Skeletal muscle satellite cell (primary cell): ENCODE measurements around the gene CCL2.
A peak's percentile ranks its signal among the peaks of the same experiment; 100 is the strongest.

ENCODE experiments used
- H3K27me3 ChIP-seq: 2 replicates; pipeline ENCODE4 v1.7.0; 2013; ENCODE audit warnings: low read length; ENCODE audit not compliant: control insufficient read depth, insufficient read depth
- H3K36me3 ChIP-seq: 2 replicates; pipeline ENCODE4 v1.7.0; 2013; ENCODE audit warnings: mild to moderate bottlenecking, control low read depth, low read length; ENCODE audit not compliant: insufficient read depth
- H3K4me1 ChIP-seq: 2 replicates; pipeline ENCODE4 v1.7.0; 2013; ENCODE audit warnings: low read length; ENCODE audit not compliant: control insufficient read depth, insufficient read depth
- H3K4me2 ChIP-seq: 2 replicates; pipeline ENCODE4 v1.7.0; 2013; ENCODE audit warnings: mild to moderate bottlenecking, low read length
- H3K4me3 ChIP-seq: 2 replicates; pipeline ENCODE4 v1.7.0; 2013; ENCODE audit warnings: low read length
- H3K9ac ChIP-seq: 2 replicates; pipeline ENCODE4 v1.7.0; 2013; ENCODE audit warnings: mild to moderate bottlenecking, low read depth, low read length, moderate library complexity
- H3K9me3 ChIP-seq: replicated peaks from 2 replicates; pipeline ENCODE4 v1.7.0; 2013; ENCODE audit warnings: mild to moderate bottlenecking, control low read depth, low read length

CCL2 gene

DNA sequence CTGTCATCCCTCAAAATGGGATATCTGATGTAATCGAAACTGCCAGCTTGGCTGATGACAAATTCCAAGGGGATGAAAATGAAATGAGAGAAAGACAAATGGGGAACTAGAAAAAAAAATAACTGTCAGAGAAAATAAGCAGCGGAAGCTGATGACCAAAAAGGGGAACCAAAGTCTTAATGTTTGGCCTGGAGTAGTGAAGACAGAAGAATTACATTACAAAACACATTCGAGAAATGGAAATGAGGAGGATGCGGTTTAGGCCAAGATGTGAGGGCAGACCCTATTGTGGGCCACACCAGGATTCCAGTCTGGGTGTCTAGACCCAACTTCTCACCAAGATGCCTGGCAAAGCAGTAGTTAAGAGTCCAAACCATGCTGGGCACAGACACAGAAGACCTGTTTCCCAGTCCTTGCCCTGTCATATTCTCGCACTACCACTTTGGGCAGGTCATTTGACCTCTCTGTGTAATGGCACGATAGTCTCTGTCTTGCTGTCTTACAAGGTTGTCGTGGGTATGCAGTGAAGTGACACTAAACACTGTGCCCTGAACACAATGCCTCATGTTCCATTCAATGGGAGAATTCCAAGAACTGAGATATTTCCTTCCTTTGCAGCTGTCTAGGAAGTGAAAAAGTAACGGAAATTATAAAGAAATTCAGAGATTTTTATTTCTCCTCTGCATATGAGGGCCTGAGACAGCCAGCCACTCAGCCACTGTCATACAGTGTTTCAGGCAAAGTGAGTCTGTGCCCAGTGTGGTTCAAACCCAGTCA, 12.3 kb upstream of the CCL2 start:
- no peak overlapping the region for H3K9ac ChIP-seq

DNA sequence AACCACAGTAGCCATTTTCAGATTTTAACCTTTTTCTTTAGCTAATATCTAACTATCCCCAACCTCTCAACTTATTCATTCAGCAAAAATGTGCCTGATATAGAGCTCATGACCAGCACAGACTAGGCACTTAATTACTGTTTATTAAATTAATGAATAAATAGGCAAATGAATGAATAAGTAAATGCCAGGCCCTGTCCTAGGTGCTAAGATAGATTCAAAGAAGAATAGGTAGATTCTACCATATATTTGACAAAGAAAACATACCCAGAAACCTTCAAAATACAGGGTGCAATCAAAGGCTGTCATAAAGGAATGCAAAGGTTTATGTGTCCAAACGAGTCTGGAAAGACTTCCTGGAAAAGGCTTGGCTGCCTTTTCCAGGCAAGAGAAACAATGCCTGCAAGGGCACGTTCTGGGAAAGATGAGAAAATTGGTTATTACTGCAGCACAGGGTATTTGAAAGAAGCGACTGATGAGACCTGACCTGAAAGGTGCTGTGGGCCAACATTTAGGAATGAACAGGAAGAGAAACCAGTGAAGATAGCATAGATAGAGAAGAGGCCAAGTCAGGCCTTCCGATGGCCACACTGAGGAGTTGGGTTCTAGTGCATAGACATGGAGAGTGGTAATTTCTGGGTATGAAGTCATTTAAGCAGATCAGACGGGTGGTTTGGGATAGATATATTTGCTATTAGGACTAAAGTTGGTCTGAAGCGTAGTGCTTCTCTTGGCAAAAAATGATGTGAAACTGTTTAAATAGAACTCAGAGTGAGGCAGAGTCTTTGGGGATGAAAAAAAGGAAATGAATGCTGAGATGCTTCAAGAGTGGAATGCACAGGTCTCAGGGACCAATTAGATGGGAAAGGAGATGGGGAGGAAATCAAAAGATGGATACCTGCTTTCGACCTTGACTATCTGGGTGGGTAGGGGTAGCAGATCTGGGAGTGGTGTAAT, 11.4 kb upstream of the CCL2 start:
- H3K36me3 ChIP-seq = no peaks in the 10 kb centered on the region
- H3K4me2 ChIP-seq = no peak overlapping the region
- H3K4me3 ChIP-seq = no peak overlapping the region
- H3K9ac ChIP-seq = no peak overlapping the region
- H3K9me3 ChIP-seq = no peaks in the 10 kb centered on the region
- H3K4me1 ChIP-seq = peaks cover 3% of the 10 kb centered on the region
- no peaks in the 10 kb centered on the region for H3K27me3 ChIP-seq

More for the DNA sequence above, 12.3 kb upstream of the CCL2 start:
- Histone ChIP-seq H3K36me3 (no peaks in the 10 kb centered on the region), H3K4me3 (no peak overlapping the region), H3K4me2 (no peak overlapping the region), H3K27me3 (no peaks in the 10 kb centered on the region), H3K9me3 (no peaks in the 10 kb centered on the region), H3K4me1 (no peaks in the 10 kb centered on the region)

DNA sequence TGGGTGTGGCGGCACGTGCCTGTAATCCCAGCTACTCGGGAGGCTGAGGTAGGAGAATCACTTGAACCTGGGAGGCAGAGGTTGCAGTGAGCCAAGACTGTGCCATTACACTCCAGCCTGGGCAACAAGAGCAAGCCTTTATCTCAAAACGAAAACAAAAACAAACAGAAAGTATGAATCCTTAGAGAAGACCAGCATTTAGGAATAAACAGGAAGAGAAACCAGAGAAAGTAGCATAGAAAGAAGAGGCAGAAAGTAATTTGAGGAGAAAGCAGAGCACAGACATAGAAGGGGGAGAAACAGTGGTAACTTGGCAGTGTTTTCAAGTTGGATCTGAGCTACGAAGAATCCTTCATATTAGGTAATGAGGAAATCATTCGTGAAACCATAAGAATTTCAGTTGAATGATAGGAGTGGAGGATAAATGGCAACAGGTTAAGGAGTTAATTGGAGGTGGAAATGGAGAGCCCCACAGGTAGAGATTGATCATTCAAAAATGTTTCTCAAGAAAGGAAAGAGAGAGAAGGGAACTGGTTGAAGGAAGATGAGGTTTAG, 9.7 kb upstream of the CCL2 start:
- Histone ChIP-seq H3K9me3 (no peaks in the 10 kb centered on the region), H3K9ac (no peak overlapping the region), H3K4me1 (peaks cover 10% of the 10 kb centered on the region), H3K4me3 (no peak overlapping the region), H3K36me3 (no peaks in the 10 kb centered on the region), H3K27me3 (no peaks in the 10 kb centered on the region), H3K4me2 (no peak overlapping the region)

DNA sequence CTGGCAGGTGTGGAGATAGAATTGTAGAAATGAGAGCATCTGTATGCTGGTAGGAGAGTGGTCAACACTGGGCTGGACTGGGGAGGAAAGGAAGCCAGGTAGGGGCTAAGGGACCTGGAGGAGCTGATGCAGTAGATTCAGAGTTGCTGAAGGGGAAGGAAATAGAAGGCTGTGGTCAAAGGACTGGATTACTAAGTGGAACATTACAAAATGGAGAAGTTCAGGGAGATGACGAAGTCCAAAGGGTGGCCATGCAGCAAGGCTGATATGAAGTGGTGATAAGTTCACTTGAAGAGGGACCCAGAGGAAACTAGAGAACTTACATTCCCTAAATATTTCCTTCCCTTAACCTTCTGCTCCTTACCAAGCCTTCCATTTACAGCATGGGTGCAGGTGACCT, 8.6 kb upstream of the CCL2 start:
- no peak overlapping the region for H3K4me2 ChIP-seq
- no peak overlapping the region for H3K9ac ChIP-seq
- no peaks in the 10 kb centered on the region for H3K36me3 ChIP-seq
- no peaks in the 10 kb centered on the region for H3K27me3 ChIP-seq
- H3K9me3 ChIP-seq = no peaks in the 10 kb centered on the region
- H3K4me1 ChIP-seq = peaks cover 10% of the 10 kb centered on the region
- H3K4me3 ChIP-seq = no peak overlapping the region

DNA sequence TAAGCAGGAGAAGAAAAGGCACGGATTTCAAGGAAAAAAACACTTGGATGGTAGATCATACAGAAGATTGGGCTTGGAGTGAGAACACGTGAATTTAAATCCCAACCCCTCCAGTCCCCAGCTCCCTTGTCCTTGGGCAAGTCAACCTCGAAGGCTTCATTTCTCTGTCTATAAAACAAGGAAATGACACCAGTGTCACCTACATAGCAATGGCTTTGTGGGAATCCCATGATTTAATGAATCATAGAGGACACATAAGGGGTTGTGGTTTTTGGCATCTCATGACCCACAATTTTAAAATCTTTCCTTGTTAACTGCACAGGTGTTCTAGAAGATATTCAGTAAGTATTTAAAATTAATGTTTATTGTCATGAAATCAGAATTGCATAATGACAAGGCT, 8.2 kb upstream of the CCL2 start:
- H3K4me1 ChIP-seq = peaks cover 13% of the 10 kb centered on the region
- H3K9ac ChIP-seq = no peak overlapping the region
- no peak overlapping the region for H3K4me2 ChIP-seq
- no peaks in the 10 kb centered on the region for H3K36me3 ChIP-seq
- no peak overlapping the region for H3K4me3 ChIP-seq
- no peaks in the 10 kb centered on the region for H3K27me3 ChIP-seq
- no peaks in the 10 kb centered on the region for H3K9me3 ChIP-seq

DNA sequence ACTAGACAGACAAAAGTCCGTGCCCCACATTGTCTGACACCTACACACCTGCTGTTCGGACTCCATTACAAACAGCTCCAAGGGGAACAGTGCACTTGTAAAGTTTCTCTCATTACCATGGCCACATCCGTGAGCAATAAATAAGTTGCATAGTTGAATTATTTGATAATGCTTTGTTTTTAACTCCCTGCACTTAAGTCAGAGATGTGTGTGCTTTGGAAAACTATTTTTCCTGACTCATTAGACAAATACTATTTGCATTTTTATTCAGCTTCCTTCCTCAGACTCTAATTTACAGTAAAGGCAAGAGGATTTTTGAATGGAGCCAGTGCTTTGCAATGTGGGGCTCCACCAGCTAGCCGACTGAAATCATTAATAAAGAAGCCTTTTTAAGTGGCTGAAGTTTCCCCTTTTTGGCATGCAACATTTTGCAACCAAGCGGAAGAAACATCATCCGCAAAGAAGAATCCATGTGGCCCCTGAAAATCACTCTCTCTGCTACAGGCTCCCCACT, 6.5 kb upstream of the CCL2 start:
- no peaks in the 10 kb centered on the region for H3K27me3 ChIP-seq
- no peak overlapping the region for H3K4me3 ChIP-seq
- peaks cover 29% of the 10 kb centered on the region for H3K4me1 ChIP-seq
- no peaks in the 10 kb centered on the region for H3K36me3 ChIP-seq
- H3K9ac ChIP-seq = peak overlapping the region; percentile 35
- no peak overlapping the region for H3K4me2 ChIP-seq
- H3K9me3 ChIP-seq = no peaks in the 10 kb centered on the region

DNA sequence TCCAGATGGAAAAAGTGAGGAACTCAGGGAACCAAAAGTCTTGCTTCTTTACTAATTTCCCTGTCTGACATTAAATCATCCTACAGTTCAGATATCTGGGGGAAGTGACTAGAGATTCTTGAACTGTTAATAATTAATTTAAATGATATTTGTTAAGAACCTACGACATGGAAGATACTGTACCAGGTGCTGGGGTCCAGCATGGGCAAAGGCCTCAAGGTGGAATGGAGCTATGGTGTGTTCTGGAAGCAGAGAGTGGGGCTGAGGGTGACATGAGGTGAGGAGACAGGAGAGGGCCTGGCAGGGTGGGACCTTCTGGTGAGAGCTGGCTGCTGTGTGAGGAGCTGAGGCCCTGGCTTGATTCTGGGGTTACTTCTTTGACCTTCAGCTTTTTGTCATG, 6.0 kb upstream of the CCL2 start:
- peaks cover 33% of the 10 kb centered on the region for H3K4me1 ChIP-seq
- H3K4me3 ChIP-seq = no peak overlapping the region
- H3K27me3 ChIP-seq = no peaks in the 10 kb centered on the region
- no peaks in the 10 kb centered on the region for H3K9me3 ChIP-seq
- H3K4me2 ChIP-seq = no peak overlapping the region
- H3K36me3 ChIP-seq = no peaks in the 10 kb centered on the region
- H3K9ac ChIP-seq = peak overlapping the region; percentile 35

DNA sequence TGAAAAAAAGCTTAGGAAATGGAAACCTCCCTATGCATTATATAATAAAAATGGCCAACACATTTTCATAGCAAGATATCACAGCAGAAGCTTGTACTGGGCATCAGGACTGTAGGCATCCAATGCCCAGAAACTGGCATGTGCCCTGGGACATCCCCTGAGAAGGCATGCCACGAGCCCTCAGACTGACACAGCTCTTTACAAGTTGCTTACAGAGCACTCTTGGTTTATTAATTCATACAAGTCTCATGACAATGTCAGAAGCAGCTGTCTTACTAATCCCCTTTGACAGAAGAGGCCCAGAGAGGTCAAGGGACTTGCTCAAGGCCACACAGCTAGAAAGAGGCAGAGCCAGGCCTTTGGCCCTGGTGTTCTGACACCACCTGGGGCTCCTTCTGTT, 5.6 kb upstream of the CCL2 start:
- H3K9me3 ChIP-seq = no peaks in the 10 kb centered on the region
- peak overlapping the region; percentile 35 for H3K9ac ChIP-seq
- H3K4me3 ChIP-seq = no peak overlapping the region
- no peaks in the 10 kb centered on the region for H3K36me3 ChIP-seq
- no peaks in the 10 kb centered on the region for H3K27me3 ChIP-seq
- no peak overlapping the region for H3K4me2 ChIP-seq
- H3K4me1 ChIP-seq = peaks cover 33% of the 10 kb centered on the region

DNA sequence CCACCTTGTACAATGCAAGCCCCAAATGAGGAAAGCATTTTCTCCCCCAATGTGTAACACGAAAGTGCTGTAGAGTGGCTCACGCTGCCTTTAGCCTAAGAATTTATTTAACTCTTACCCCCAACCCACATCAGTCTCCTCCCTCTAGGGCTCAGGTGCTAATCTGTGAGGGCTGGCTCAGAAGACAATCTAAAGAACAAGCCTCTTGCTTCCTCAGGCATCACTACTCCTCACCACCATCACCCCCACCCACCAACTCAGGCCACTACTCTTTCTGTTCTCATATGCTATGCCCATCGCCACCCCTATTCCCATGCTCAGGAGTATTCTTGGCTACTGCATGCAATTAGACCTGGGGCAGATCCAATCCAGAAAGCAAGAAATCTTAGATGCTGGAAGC, 3.9 kb upstream of the CCL2 start:
- Histone ChIP-seq H3K36me3 (no peaks in the 10 kb centered on the region), H3K4me3 (no peak overlapping the region), H3K4me1 (peaks cover 33% of the 10 kb centered on the region), H3K27me3 (no peaks in the 10 kb centered on the region), H3K9ac (no peak overlapping the region), H3K4me2 (no peak overlapping the region), H3K9me3 (no peaks in the 10 kb centered on the region)

DNA sequence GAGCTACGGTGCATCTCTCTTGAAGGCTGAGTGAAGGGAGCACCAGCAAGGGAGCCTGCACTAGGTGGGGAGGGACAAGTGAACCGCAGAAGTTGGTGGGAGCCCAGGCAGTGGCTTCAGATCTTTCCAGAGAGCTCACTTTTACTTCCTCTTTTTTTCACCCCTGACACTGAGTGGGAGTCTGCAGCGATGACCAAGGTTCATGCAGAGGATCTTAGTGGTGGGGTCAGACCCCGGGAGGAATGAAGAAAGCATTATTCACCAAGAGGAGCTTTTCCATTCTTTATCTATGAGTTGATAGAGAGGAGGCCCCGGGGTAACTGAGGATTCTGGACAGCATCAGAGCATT, 3.0 kb upstream of the CCL2 start:
- H3K4me1 ChIP-seq = peaks cover 33% of the 10 kb centered on the region
- no peak overlapping the region for H3K9ac ChIP-seq
- H3K27me3 ChIP-seq = no peaks in the 10 kb centered on the region
- H3K4me3 ChIP-seq = no peak overlapping the region
- H3K36me3 ChIP-seq = no peaks in the 10 kb centered on the region
- no peaks in the 10 kb centered on the region for H3K9me3 ChIP-seq
- peak overlapping the region; percentile 23 for H3K4me2 ChIP-seq

DNA sequence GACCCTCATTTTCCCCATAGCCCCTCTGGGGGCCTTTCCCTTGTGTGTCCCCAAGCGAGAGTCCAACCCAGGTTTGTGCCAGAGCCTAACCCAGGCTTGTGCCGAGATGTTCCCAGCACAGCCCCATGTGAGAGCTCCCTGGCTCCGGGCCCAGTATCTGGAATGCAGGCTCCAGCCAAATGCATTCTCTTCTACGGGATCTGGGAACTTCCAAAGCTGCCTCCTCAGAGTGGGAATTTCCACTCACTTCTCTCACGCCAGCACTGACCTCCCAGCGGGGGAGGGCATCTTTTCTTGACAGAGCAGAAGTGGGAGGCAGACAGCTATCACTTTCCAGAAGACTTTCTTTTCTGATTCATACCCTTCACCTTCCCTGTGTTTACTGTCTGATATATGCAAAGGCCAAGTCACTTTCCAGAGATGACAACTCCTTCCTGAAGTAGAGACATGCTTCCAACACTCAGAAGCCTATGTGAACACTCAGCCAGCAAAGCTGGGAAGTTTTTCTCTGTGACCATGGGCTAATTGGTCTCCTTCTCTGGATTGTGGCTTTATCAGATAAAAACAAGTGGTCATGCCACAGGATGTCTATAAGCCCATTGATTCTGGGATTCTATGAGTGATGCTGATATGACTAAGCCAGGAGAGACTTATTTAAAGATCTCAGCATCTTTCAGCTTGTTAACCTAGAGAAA, 2.5 kb upstream of the CCL2 start:
- peak overlapping the region; percentile 23 for H3K4me2 ChIP-seq
- peak overlapping the region; percentile 18 for H3K9ac ChIP-seq
- no peaks in the 10 kb centered on the region for H3K36me3 ChIP-seq
- H3K27me3 ChIP-seq = no peaks in the 10 kb centered on the region
- peaks cover 33% of the 10 kb centered on the region for H3K4me1 ChIP-seq
- H3K9me3 ChIP-seq = no peaks in the 10 kb centered on the region
- H3K4me3 ChIP-seq = no peak overlapping the region
